Activated CD4-positive, alpha-beta T cell treated with anti-CD3 and anti-CD28 coated beads, Interleukin-2, Interleukin-6, amounts not matched to agents 100 ng/mL and 50 ng/mL, durations not matched to agents 16 hours and 8 hours (primary cell): ENCODE measurements around the gene ARHGEF19.
"Not testable (repeated sequence)": the region's sequence is repeated elsewhere in the genome, so short reads cannot be mapped to it uniquely, and the experiment has no call there.

Experiments
- DNase-seq: peaks from one replicate; pipeline ENCODE4 v3.0.0-alpha.2; 2020

The ARHGEF19 gene

DNA sequence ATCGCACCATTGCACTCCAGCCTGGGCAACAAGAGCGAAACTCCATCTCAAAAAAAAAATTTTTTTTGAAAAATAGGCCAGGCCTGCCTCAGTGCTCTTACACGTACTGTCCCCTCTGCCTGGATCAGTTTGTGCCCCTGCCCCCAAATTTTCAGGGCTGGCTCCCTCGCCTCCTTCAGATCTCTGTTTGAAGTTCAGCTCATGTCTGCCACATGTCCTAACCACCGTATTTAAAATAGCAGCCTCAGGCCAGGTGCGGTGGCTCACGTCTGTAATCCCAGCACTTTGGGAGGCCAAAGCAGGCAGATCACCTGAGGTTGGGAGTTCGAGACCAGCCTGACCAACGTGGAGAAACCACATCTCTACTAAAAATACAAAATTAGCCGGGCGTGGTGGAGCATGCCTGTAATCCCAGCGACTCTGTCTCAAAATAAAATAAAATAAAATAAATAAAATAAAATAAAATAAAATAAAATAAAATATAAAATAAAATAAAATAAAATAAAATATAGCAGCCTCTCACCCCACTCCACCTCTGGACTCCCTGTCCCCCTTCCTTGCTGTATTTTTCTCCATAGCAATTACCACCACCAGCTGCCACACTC is 48.7 kb downstream of the ARHGEF19 start:
- DNase-seq, result not testable (repeated sequence)

GRCh38 chr1:16162163-16162822 is 50.2 kb downstream of the ARHGEF19 start:
- peak; percentile 54 for DNase-seq

DNA sequence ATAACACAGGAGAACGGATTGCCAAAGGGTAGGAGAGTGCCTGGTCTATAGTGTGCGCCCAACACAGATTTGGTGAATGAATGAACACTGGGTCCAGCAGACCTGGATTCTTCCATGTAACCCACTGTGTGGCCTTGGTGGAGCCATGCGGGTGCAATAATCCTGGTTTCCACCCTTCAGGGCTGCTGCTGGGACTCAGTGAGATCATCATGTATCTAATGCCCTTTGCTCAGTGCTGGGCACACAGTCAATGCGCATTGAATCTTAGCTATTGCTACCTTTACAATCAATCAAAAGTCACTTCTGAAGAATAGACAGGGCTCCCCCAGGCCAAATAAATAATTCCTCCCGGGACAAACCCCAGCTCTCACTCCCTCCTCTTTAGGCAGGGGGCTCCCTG is 50.7 kb downstream of the ARHGEF19 start:
- no peak for DNase-seq

DNA sequence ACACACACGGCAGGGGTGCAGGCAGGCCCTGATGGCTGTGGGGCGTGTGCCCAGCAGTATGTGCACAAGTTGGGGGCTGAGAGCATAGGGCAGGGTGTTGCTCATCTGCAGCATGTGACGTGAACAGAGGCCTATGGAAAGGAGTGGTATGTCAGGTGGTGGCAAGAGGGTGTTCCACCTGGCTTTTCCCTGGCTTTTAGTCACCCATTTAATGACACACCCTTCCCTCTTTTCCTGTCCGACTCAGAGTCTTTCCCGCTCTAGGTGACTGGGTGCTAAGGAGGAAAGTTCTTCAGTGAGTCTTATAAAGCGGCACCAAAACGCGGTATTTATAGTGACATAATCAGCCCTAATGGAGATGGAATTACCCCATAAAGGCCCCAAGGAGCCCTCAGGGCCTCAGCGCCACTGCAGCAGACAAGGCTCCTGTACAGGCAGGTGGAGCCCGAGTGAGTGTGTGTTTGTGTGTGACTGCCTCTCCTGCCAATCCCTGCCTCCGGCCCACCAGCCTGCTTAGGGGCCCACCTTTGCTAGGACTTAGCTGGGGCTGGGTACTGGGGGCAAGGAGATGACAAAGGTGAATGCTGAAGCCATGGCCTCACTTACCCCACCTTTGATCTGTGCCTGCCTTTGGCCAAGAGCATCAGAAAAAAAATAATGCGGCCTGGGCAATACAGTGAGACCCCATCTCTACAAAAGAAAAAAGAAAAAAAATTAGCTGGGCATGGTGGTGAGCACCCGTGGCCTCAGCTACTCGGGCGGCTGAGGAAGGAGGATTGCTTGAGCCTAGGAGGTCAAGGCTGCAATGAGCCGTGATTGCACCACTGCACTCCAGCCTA is 53.2 kb downstream of the ARHGEF19 start:
- no peak for DNase-seq

DNA sequence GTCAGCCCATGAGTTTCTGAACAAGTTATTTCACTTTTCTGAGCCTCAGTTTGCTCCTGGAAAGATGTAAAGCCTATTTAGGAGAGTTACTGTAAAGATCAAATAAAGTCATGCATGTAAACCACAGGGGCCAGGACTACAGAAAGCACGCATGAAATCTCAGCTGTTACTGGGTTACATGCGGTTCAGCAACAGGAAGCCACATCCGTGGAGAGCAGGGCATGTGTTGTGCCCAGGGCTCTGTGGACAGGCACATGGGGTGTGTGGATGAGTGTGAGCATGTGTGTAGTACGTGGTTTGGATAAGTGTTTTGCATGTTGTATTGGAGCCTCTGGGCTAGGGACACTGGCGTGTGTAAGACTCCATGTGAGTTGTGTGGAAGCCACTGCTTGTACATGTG is 54.4 kb downstream of the ARHGEF19 start:
- DNase-seq, result peak; percentile 38

GRCh38 chr1:16156848-16157495 is 55.5 kb downstream of the ARHGEF19 start:
- no peak for DNase-seq

DNA sequence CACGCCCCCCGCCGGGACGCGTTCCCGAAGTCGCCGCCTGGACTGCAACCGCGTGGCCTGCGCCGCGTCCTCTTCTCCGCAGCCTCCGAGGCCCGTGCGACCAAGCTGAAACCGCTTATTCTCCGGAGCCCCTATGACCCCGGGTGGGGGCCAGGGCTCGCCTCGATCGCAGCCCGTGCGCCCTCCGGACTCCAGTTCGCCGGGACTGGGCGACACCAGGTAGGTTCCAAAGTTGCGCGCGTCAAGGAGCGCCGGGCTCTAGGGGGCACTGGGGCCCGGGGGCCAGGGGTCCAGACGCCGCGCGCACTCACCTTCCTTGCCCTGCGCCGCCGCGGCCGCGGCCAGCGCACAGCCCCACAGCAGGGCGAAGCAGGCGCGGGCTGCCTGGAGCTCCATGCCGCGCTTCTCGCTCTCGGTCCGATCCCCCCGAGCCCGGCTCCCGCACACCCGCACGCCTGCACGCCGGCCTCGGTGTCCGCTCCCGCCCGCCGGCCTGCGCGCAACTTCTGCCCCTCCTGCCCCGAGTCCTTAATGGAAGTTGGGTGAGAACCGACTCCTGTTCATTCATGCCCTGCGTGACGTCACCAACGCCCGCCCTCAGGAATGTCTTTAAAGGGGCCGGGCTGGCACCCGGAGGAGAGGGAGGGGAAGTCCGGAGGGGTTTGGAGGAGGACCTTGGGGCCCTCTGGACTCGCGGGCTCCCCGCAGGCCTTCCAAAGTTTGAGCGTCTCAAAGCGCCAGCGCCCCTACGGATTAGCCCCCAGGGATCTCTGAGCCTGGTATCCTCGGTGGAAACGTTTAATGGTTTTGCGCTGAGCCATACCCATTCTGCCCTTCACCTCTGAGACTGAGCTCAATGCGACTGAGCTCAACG is 56.7 kb downstream of the ARHGEF19 start, which contains the start of gene EPHA2:
TSS of gene EPHA2 (minus strand) at position 533 of the 874 bp plus-strand sequence. CDS start at position 396, 137 bp downstream.
- no peak for DNase-seq

DNA sequence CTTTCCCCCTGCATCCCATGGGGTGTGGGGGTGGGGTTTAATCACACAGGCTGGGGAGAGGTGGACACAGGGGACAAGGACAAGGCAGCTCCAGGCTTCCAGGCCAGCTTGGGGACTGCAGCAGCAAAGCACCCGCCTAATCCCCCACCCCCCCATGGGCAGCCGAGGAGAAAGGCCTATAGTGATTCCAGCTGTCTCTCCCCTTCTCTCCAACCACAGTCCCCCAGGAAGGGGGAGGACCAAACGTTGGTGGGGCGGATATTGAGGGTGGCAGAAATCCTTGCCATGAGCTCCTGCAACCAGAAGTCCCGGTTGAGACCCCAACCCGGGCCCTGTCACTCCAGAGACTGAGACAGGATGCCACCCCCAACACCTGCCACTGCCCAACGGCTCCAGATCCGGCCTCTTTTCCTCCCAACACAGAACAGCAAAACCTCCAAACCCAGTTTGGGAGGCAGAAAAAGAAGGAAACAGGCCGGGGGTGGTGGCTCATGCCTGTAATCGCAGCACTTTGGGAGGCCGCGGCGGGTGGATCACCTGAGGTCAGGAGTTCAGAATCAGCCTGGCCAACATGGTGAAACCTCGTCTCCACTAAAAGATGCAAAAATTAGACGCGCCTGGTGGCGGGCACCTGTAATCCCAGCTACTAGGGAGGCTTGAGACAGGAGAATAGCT is 58.3 kb downstream of the ARHGEF19 start:
- no peak for DNase-seq

GRCh38 chr1:16153096-16153998 is 59.1 kb downstream of the ARHGEF19 start:
- no peak for DNase-seq

DNA sequence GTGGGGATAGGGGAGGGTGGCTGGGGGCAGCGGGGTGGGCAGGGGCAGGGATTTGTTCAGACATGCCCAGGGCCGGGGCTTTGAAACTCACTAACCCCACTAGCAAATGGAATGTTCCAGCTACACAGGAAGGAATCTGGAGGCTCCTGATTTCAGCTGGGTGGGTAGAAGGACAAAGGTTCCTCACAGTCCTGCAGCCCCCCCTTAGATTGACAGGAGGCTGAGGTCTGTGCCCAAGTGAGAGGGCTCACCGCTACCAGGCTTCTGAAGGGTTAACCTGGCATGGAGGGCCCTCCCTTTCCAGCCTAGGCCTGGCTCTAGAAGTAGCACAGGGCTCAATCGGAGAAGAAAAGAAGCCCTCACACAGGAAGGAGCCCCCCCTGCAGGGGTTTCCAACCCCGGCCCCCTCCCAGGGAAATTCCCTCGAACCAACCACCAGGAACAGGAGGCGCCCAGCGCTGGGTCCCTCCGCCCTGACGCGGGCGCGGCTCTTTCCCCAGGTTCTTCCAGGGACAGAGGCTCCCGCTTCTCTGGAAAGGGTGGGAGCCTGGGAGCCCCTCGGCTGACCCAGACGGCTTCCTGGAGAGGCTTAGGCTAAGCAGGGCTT is 59.9 kb downstream of the ARHGEF19 start:
- DNase-seq, result no peak

- no peak for DNase-seq
Measured at GRCh38 chr1:16151995-16152384, 60.5 kb downstream of the ARHGEF19 start.

DNA sequence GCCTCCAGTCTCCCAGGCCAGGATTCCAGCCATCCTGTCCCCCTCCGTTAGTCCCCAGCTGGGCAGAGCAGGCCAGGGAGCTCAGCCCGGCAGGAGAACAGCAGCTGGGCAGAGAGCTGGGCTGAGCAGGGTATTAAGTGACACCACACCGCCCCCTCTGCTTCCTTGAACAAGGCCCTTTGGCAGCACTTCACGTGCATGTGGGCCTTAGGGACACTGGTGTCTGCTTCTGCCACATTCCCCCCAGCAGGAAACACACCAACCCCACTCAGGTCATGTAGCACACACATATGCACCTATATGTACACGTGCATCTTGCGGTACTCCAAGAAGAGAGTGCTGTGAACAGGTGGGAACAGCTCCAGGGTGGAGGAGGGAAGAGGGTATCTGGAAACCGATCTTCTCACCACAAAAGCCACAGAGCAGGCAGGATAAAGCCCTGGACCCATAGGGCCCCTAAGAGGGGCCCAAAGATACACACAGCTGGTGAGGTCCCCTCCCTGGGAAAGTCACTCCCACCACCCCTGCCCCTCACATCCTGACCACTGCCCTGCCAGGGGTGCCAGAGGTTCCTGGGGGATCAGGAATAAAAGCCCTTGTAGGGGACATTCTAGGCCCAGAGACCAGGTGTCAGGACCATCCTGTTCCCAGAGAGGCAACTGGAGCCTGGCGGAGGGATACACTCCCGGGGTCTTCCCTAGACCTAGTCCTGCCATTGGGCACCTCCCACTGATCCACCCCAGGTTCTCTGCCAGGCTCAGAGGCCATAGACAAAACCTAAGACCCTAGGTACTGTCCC is 61.1 kb downstream of the ARHGEF19 start:
- DNase-seq, result no peak

GRCh38 chr1:16150508-16150907 is 61.9 kb downstream of the ARHGEF19 start:
- DNase-seq, result no peak

DNA sequence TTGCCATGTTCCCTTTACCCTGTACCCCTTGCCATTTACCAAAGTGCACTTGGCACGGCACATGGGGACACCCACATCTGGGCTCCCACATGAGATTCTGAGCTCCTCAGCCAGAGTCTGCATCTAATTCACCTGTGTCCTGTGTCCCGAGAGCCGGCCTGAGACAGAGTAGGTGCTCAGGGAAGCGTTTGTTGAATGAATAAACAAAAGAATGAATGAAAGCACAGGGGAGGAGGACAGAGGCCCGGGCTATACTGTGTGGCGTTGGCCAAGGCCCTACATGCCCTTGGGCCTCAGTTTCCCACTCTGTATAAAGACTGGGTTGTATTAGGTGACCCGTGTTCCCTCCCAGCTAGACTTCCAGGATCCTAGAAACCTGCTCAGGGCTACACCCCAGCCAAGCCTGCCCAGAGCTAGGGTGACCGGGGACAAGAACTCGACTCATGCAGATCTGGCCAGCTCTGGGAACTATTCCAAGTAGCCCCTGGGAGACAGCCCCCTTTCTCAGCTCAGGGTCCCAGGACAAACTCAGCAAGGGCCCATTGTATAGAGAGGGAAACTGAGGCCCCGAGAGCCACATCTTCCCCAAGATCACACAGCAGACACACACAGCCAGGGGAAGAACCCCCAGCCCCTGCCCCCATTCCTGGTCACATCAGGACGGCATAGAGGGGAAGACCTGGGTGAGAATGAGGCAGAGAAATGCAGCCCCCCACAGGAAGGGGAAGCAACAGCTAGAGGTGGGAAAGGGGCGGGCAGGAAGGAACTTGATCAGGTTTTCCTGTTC is 62.6 kb downstream of the ARHGEF19 start:
- DNase-seq, result no peak

DNA sequence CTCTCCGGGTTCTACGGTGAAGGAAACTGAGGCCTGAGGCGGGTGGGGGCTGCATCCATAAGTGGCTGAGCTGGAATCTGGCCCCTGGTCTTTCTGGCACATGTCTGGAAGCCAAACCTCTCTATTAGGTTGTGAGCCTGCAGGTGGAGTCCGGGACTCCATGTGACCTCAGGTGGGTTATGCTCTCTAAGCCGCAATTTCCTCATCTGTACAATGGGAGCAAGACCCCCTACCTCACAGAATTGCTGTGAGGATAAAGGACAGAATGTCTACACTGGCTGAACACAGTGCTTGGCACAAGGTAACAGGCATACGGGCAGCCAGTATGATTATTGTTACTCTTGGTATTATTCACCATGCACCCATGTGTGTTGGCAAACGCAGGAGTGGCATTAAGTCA is 63.3 kb downstream of the ARHGEF19 start:
- DNase-seq, result no peak

DNA sequence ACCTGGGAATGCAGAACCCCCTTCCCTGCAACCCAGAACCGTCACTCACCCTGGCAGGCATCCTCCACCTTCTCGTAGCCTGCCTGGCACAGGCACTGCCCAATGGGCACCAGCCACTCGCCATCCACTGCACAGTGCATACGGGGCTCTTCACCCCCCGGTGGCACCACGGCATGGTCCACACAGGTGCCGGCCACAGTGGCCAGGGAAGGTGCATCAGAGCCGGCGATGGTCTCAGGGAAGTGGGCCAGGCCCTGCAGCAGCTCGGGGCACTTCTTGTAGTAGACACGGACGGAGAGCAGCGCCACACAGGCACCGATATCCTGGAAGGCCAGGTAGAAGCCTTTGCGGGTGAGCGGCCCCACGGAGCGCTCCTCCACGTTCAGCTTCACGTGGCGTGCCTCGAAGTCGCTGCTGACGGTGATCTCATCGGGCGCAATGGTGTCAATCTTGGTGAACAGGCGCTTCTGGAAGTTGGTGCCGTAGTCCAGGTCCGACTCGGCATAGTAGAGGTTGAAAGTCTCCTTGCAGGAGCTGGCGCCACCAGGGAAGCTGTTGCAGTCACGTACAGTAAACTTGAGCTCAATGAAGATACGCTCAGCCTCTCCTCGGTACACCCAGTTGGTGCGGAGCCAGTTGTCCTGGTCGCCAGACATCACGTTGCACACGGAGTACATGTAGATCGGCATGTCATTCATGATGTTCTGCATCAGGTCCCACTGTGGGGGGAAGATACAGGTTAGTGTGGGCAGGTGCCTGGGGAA is 63.9 kb downstream of the ARHGEF19 start:
- no peak for DNase-seq
